SK-N-SH (cell line): ENCODE data around the gene SLCO2A1. TPM values are rescaled to one million over a fixed set of nuclear protein-coding genes. Genes with fewer than 3 reads are reported as not detected.

Experiments used
- CTCF ChIA-PET: fragments of 300-600, 350-600 bp; formaldehyde crosslinking; extraction: SDS; loops from one replicate; lab custom pipeline; 2021; lab: Yijun Ruan, JAX
- POLR2A ChIA-PET: fragments of 350-600 bp; sonication (Branson Sonifier 250); formaldehyde crosslinking; extraction: SDS; loops from one replicate; lab custom pipeline; 2020; ENCODE audit warnings: antibody characterized with exemption, inconsistent platforms; lab: Yijun Ruan, JAX
- DNase-seq: peaks from one replicate; pipeline ENCODE4 v3.0.0; 2012
- H2AFZ ChIP-seq: fragments of 200-600 bp; sonication (generic); 2 replicates; pipeline ENCODE4 v1.8.1; 2016; ENCODE audit warnings: antibody characterized with exemption, mild to moderate bottlenecking, low read depth
- H3F3A ChIP-seq: fragments of 200-600 bp; sonication (generic); replicated peaks from 2 replicates; pipeline ENCODE3; 2016; ENCODE audit warnings: antibody characterized with exemption, mild to moderate bottlenecking; ENCODE audit not compliant: insufficient read depth
- H3K27ac ChIP-seq, 2 experiments: fragments of 200-500 bp in 1 of 2; fragments of 200-600 bp in 1 of 2; sonication (Bioruptor generic) in 1 of 2; sonication (generic), shearing (Covaris generic) in 1 of 2; 2 replicates each; pipeline versions ENCODE4 v1.5.1 to v1.6.1; 2014 to 2016; ENCODE audit warnings: low read depth in 2 of 2, inconsistent platforms in 1 of 2, low read length in 1 of 2, mild to moderate bottlenecking in 1 of 2, mixed read lengths in 1 of 2
- H3K27me3 ChIP-seq: fragments of 200-600 bp; sonication (generic), shearing (Covaris generic); 2 replicates; pipeline ENCODE4 v1.6.1; 2016; ENCODE audit warnings: mixed run types; ENCODE audit not compliant: insufficient read depth
- H3K36me3 ChIP-seq, 2 experiments: fragments of 200-500 bp in 1 of 2; fragments of 200-600 bp in 1 of 2; sonication (Bioruptor generic) in 1 of 2; sonication (generic) in 1 of 2; replicated peaks in 1 of 2; 2 replicates each; pipeline versions ENCODE3 to v1.5.1; 2014 to 2016; ENCODE audit warnings: low read length in 1 of 2, mild to moderate bottlenecking in 1 of 2; ENCODE audit not compliant: insufficient read depth in 2 of 2, control insufficient read depth in 1 of 2
- H3K4me1 ChIP-seq, 2 experiments: fragments of 200-500 bp in 1 of 2; fragments of 200-600 bp in 1 of 2; sonication (Bioruptor generic) in 1 of 2; sonication (generic), shearing (Covaris generic) in 1 of 2; 2 replicates each; pipeline versions ENCODE4 v1.5.1 to v1.6.1; 2014 to 2016; ENCODE audit warnings: low read depth in 1 of 2, low read length in 1 of 2, mixed run types in 1 of 2; ENCODE audit not compliant: insufficient read depth in 2 of 2, control insufficient read depth in 1 of 2
- H3K4me2 ChIP-seq: fragments of 200-600 bp; sonication (generic), shearing (Covaris generic); 2 replicates; pipeline ENCODE4 v1.6.1; 2017; ENCODE audit warnings: mixed run types
- H3K4me3 ChIP-seq, 2 experiments: fragments of 200-500 bp in 1 of 2; fragments of 200-600 bp in 1 of 2; sonication (Bioruptor generic) in 1 of 2; sonication (generic), shearing (Covaris generic) in 1 of 2; 2 replicates each; pipeline versions ENCODE4 v1.5.1 to v1.8.1; 2014 to 2016; ENCODE audit warnings: low read depth in 2 of 2, inconsistent platforms in 1 of 2, low read length in 1 of 2, mild to moderate bottlenecking in 1 of 2, mixed read lengths in 1 of 2, moderate library complexity in 1 of 2
- H3K79me2 ChIP-seq: fragments of 200-600 bp; sonication (generic); 2 replicates; pipeline ENCODE4 v1.8.1; 2017; ENCODE audit warnings: mild to moderate bottlenecking; ENCODE audit not compliant: insufficient read depth
- H3K9ac ChIP-seq: fragments of 200-600 bp; sonication (generic); 2 replicates; pipeline ENCODE4 v1.6.1; 2017; ENCODE audit warnings: mixed run types
- H3K9me2 ChIP-seq: fragments of 200-600 bp; sonication (generic); 2 replicates; pipeline ENCODE4 v1.6.1; 2017; ENCODE audit warnings: mixed run types
- H3K9me3 ChIP-seq: fragments of 200-600 bp; sonication (generic); 2 replicates; pipeline ENCODE4 v1.6.1; 2017; ENCODE audit warnings: mixed run types, mild to moderate bottlenecking, moderate library complexity
- H4K20me1 ChIP-seq: fragments of 200-600 bp; sonication (generic); 2 replicates; pipeline ENCODE4 v1.6.1; 2017; ENCODE audit warnings: mild to moderate bottlenecking, mixed run types; ENCODE audit not compliant: insufficient read depth
- CHD2 ChIP-seq: fragments of 150-350 bp; IDR thresholded peaks from 2 replicates; pipeline ENCODE4 v1.6.1; 2018; ENCODE audit warnings: low read length; ENCODE audit not compliant: partially characterized antibody
- FOSL2 ChIP-seq: IDR thresholded peaks from 2 replicates; pipeline ENCODE4 v1.4.0; 2012; ENCODE audit warnings: low read depth, mild to moderate bottlenecking, moderate library complexity, borderline replicate concordance
- FOXJ3 ChIP-seq: sonication (generic); formaldehyde crosslinking; IDR thresholded peaks from 2 replicates; pipeline ENCODE4 v1.5.1; 2020; ENCODE audit warnings: mild to moderate bottlenecking, missing genetic modification reagents
- GATA2 ChIP-seq: sonication (generic); formaldehyde crosslinking; IDR thresholded peaks from 2 replicates; pipeline ENCODE4 v1.5.0; 2020; ENCODE audit warnings: mild to moderate bottlenecking, missing genetic modification reagents
- IRF3 ChIP-seq: fragments of 150-350 bp; IDR thresholded peaks from 2 replicates; pipeline ENCODE4 v1.6.1; 2016; ENCODE audit warnings: mild to moderate bottlenecking, low read depth, low read length
- MEF2A ChIP-seq: IDR thresholded peaks from 2 replicates; pipeline ENCODE4 v1.4.0; 2012; ENCODE audit warnings: low read depth, borderline replicate concordance
- MXI1 ChIP-seq: IDR thresholded peaks from 2 replicates; pipeline ENCODE4 v1.6.1; 2012; ENCODE audit warnings: mild to moderate bottlenecking, low read depth, low read length, improper control_type of control experiment
- NRF1 ChIP-seq: IDR thresholded peaks from 2 replicates; pipeline ENCODE4 v1.6.1; 2012; ENCODE audit warnings: low read depth, mild to moderate bottlenecking, low read length
- RAD21 ChIP-seq: IDR thresholded peaks from 2 replicates; pipeline ENCODE4 v1.6.1; 2012; ENCODE audit warnings: mild to moderate bottlenecking, low read length
- RCOR1 ChIP-seq: fragments of 150-350 bp; IDR thresholded peaks from 2 replicates; pipeline ENCODE4 v1.6.1; 2017; ENCODE audit warnings: antibody characterized with exemption, low read length
- RFX5 ChIP-seq: IDR thresholded peaks from 2 replicates; pipeline ENCODE4 v1.6.1; 2012; ENCODE audit warnings: mild to moderate bottlenecking, improper control_type of control experiment, low read length
- RXRA ChIP-seq: IDR thresholded peaks from 2 replicates; pipeline ENCODE4 v1.4.0; 2012; ENCODE audit warnings: low read depth, mild to moderate bottlenecking, borderline replicate concordance
- SIN3A ChIP-seq: IDR thresholded peaks from 2 replicates; pipeline ENCODE4 v1.6.1; 2012; ENCODE audit warnings: low read depth, mild to moderate bottlenecking, low read length, moderate library complexity, borderline replicate concordance
- SMC3 ChIP-seq: IDR thresholded peaks from 2 replicates; pipeline ENCODE4 v1.6.1; 2012; ENCODE audit warnings: low read depth, low read length, improper control_type of control experiment
- TAF1 ChIP-seq: IDR thresholded peaks from 2 replicates; pipeline ENCODE4 v1.6.1; 2012; ENCODE audit warnings: low read depth, mild to moderate bottlenecking, low read length, moderate library complexity, borderline replicate concordance
- USF1 ChIP-seq: IDR thresholded peaks from 2 replicates; pipeline ENCODE4 v1.4.0; 2012; ENCODE audit warnings: low read depth, borderline replicate concordance
- YY1 ChIP-seq: IDR thresholded peaks from 2 replicates; pipeline ENCODE4 v1.4.0; 2012; ENCODE audit warnings: low read depth, mild to moderate bottlenecking
- ZBTB33 ChIP-seq: IDR thresholded peaks from 2 replicates; pipeline ENCODE4 v1.4.0; 2012; ENCODE audit warnings: low read depth, borderline replicate concordance
- WGBS: methylation state at CpG from one replicate; pipeline ENCODE4 v1.1.6; 2017; ENCODE audit warnings: low lambda C conversion rate; 5-methylcytosine and 5-hydroxymethylcytosine counted together
- polyA plus RNA-seq, 3 experiments: library from polyadenylated mRNA; depleted of rRNA; stranded (reverse); fragments of >200 nt; gene quantifications; 2 replicates each; pipeline ENCODE4 v1.2.3, GENCODE V29; 2012

The SLCO2A1 gene
- polyA plus RNA-seq, 1 of the 3 experiments (the other 2 are of a cell fraction) = 9.3 TPM

GRCh38 chr3:134065252-134066157, 35.8 kb upstream of the SLCO2A1 start:
- Histone ChIP-seq H4K20me1 (no peaks in the 10 kb centered on the region), H3K9me2 (no peaks in the 10 kb centered on the region), H3K4me1 (no peaks in the 10 kb centered on the region), H3K4me2 (no peak overlapping the region), H3K27me3 (no peaks in the 10 kb centered on the region), H3K36me3 (no peaks in the 10 kb centered on the region), H3K79me2 (no peaks in the 10 kb centered on the region), H3K9ac (no peak overlapping the region), H3K4me3 (no peak overlapping the region), H3F3A (no peaks in the 10 kb centered on the region), H3K9me3 (no peaks in the 10 kb centered on the region), H2AFZ (no peak overlapping the region), H3K27ac (no peak overlapping the region)
- POLR2A ChIA-PET = no interaction called here
- 50% methylated on average over 9 of the region's 9 CpGs for WGBS
- CTCF ChIA-PET = interaction anchor here (0.7 kb wide), 1 partner anchor 135 kb away, joined by 3 read pairs; no protein-coding TSS in a partner anchor
- no peak for TF ChIP-seq RCOR1
- no peak for TF ChIP-seq TAF1
- TF ChIP-seq FOXJ3 = no peak
- no peak for TF ChIP-seq MEF2A
- TF ChIP-seq IRF3 = no peak
- no peak for TF ChIP-seq FOSL2
- TF ChIP-seq NRF1 = no peak
- TF ChIP-seq MXI1 = no peak
- TF ChIP-seq RAD21 = no peak
- TF ChIP-seq GATA2 (CRISPR knock-in tag) = no peak
- no peak for TF ChIP-seq CHD2
- TF ChIP-seq SIN3A = no peak
- no peak for TF ChIP-seq RFX5
- TF ChIP-seq SMC3 = no peak
- TF ChIP-seq USF1 = no peak
- no peak for TF ChIP-seq ZBTB33
- no peak for TF ChIP-seq RXRA
- no peak for TF ChIP-seq YY1
- no peak for DNase-seq
